ENCODE measurements around the gene SPAG16.

- TF ChIP-seq EZH2 (IDR thresholded peaks at IDR 0.05; ENCODE audit: insufficient read depth, low read length) (no peak), CTCF (IDR thresholded peaks at IDR 0.05; ENCODE audit: insufficient read depth, low read depth, low read length) (no peak)
These were observed 1013.2 kb downstream of the SPAG16 start for GRCh38 chr2:214297423-214297822.

Measured in astrocyte (in vitro differentiated cells and primary cell).